ENCODE results near the gene RBBP8. TPM values are rescaled to one million over a fixed set of nuclear protein-coding genes. Genes with fewer than 3 reads are reported as not detected.

RBBP8 gene
- total RNA-seq, 1 experiment from 2014 or later: 33.3 TPM

- Mint-ChIP-seq H3K36me3 (peaks cover 14% of the 10 kb centered on the region), H3K4me1 (no peaks in the 10 kb centered on the region), H3K27me3 (ENCODE audit: low read depth) (no peaks in the 10 kb centered on the region), H3K9me3 (peaks cover 24% of the 10 kb centered on the region), H3K27ac (no peak overlapping the region), H3K4me3 (no peak overlapping the region)
- POLR2A ChIA-PET: no interaction called here
- DNase-seq (ENCODE audit: low spot score) (no peak), ATAC-seq (no peak)
- TF ChIP-seq MXD4 (CRISPR knock-in tag; IDR thresholded peaks at IDR 0.05; ENCODE audit: borderline replicate concordance) (no peak), IRF2 (CRISPR knock-in tag; IDR thresholded peaks at IDR 0.05; ENCODE audit: borderline replicate concordance, low read depth) (no peak), FOXK1 (CRISPR knock-in tag; IDR thresholded peaks at IDR 0.05) (no peak), CREB1 (CRISPR knock-in tag; IDR thresholded peaks at IDR 0.05) (no peak), ATF3 (CRISPR knock-in tag; conservative IDR thresholded peaks at IDR 0.05) (no peak), SMAD3 (CRISPR knock-in tag; IDR thresholded peaks at IDR 0.05; ENCODE audit: borderline replicate concordance) (no peak), NFYB (CRISPR knock-in tag; conservative IDR thresholded peaks at IDR 0.05; ENCODE audit: low read depth) (no peak), ATF1 (CRISPR knock-in tag; IDR thresholded peaks at IDR 0.05) (no peak), NFATC4 (CRISPR knock-in tag; IDR thresholded peaks at IDR 0.05) (no peak), GTF2I (CRISPR knock-in tag; conservative IDR thresholded peaks at IDR 0.05) (no peak), ZNF671 (CRISPR knock-in tag; IDR thresholded peaks at IDR 0.05) (no peak), TP53 (CRISPR knock-in tag; IDR thresholded peaks at IDR 0.05) (no peak), TEAD1 (CRISPR knock-in tag; IDR thresholded peaks at IDR 0.05) (no peak), OVOL2 (CRISPR knock-in tag; IDR thresholded peaks at IDR 0.05; ENCODE audit: borderline replicate concordance) (no peak)
- TF ChIP-seq, protein P1, sequence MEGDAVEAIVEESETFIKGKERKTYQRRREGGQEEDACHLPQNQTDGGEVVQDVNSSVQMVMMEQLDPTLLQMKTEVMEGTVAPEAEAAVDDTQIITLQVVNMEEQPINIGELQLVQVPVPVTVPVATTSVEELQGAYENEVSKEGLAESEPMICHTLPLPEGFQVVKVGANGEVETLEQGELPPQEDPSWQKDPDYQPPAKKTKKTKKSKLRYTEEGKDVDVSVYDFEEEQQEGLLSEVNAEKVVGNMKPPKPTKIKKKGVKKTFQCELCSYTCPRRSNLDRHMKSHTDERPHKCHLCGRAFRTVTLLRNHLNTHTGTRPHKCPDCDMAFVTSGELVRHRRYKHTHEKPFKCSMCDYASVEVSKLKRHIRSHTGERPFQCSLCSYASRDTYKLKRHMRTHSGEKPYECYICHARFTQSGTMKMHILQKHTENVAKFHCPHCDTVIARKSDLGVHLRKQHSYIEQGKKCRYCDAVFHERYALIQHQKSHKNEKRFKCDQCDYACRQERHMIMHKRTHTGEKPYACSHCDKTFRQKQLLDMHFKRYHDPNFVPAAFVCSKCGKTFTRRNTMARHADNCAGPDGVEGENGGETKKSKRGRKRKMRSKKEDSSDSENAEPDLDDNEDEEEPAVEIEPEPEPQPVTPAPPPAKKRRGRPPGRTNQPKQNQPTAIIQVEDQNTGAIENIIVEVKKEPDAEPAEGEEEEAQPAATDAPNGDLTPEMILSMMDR (IDR thresholded peaks at IDR 0.05): no peak
- TF ChIP-seq, protein P2, sequence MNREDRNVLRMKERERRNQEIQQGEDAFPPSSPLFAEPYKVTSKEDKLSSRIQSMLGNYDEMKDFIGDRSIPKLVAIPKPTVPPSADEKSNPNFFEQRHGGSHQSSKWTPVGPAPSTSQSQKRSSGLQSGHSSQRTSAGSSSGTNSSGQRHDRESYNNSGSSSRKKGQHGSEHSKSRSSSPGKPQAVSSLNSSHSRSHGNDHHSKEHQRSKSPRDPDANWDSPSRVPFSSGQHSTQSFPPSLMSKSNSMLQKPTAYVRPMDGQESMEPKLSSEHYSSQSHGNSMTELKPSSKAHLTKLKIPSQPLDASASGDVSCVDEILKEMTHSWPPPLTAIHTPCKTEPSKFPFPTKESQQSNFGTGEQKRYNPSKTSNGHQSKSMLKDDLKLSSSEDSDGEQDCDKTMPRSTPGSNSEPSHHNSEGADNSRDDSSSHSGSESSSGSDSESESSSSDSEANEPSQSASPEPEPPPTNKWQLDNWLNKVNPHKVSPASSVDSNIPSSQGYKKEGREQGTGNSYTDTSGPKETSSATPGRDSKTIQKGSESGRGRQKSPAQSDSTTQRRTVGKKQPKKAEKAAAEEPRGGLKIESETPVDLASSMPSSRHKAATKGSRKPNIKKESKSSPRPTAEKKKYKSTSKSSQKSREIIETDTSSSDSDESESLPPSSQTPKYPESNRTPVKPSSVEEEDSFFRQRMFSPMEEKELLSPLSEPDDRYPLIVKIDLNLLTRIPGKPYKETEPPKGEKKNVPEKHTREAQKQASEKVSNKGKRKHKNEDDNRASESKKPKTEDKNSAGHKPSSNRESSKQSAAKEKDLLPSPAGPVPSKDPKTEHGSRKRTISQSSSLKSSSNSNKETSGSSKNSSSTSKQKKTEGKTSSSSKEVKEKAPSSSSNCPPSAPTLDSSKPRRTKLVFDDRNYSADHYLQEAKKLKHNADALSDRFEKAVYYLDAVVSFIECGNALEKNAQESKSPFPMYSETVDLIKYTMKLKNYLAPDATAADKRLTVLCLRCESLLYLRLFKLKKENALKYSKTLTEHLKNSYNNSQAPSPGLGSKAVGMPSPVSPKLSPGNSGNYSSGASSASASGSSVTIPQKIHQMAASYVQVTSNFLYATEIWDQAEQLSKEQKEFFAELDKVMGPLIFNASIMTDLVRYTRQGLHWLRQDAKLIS (CRISPR knock-in tag; IDR thresholded peaks at IDR 0.05; ENCODE audit: borderline replicate concordance): no peak
- TF ChIP-seq, protein P3, sequence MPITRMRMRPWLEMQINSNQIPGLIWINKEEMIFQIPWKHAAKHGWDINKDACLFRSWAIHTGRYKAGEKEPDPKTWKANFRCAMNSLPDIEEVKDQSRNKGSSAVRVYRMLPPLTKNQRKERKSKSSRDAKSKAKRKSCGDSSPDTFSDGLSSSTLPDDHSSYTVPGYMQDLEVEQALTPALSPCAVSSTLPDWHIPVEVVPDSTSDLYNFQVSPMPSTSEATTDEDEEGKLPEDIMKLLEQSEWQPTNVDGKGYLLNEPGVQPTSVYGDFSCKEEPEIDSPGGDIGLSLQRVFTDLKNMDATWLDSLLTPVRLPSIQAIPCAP (CRISPR knock-in tag; IDR thresholded peaks at IDR 0.05): no peak
- TF ChIP-seq, protein P4, sequence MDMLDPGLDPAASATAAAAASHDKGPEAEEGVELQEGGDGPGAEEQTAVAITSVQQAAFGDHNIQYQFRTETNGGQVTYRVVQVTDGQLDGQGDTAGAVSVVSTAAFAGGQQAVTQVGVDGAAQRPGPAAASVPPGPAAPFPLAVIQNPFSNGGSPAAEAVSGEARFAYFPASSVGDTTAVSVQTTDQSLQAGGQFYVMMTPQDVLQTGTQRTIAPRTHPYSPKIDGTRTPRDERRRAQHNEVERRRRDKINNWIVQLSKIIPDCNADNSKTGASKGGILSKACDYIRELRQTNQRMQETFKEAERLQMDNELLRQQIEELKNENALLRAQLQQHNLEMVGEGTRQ (CRISPR knock-in tag; IDR thresholded peaks at IDR 0.05): no peak
- TF ChIP-seq, protein P5, sequence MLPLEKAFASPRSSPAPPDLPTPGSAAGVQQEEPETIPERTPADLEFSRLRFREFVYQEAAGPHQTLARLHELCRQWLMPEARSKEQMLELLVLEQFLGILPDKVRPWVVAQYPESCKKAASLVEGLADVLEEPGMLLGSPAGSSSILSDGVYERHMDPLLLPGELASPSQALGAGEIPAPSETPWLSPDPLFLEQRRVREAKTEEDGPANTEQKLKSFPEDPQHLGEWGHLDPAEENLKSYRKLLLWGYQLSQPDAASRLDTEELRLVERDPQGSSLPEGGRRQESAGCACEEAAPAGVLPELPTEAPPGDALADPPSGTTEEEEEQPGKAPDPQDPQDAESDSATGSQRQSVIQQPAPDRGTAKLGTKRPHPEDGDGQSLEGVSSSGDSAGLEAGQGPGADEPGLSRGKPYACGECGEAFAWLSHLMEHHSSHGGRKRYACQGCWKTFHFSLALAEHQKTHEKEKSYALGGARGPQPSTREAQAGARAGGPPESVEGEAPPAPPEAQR (CRISPR knock-in tag; IDR thresholded peaks at IDR 0.05): no peak
- CTCF ChIA-PET: interaction anchor here (1.1 kb wide), 1 partner anchor 102 kb away, joined by 5 read pairs; no protein-coding TSS in a partner anchor
Measured at GRCh38 chr18:22900558-22901238, 32.4 kb upstream of the RBBP8 start.
